GM18519 (cell line): ENCODE data around the gene IGDCC3.
"Not testable (repeated sequence)": the region's sequence is repeated elsewhere in the genome, so short reads cannot be mapped to it uniquely, and the experiment has no call there.

Experiments used
- ATAC-seq: cut with Tn5 transposase; IDR thresholded peaks from one replicate; pipeline ENCODE4 v1.9.1; 2021; ENCODE audit warnings: mild to moderate bottlenecking, moderate library complexity; ENCODE audit not compliant: unreplicated experiment, low FRiP score

The IGDCC3 gene

GRCh38 chr15:65372787-65373067 lies 5.1 kb downstream of the IGDCC3 start:
- ATAC-seq = no peak

GRCh38 chr15:65371976-65372786 lies 5.6 kb downstream of the IGDCC3 start:
- ATAC-seq = no peak

GRCh38 chr15:65370885-65371284 lies 6.9 kb downstream of the IGDCC3 start:
- ATAC-seq = no peak

- ATAC-seq = no peak
Observed at GRCh38 chr15:65369651-65370050, 8.2 kb downstream of the IGDCC3 start.

GRCh38 chr15:65369212-65369547 lies 8.6 kb downstream of the IGDCC3 start:
- ATAC-seq = no peak

- no peak for ATAC-seq
Observed at GRCh38 chr15:65368302-65369211, 9.2 kb downstream of the IGDCC3 start.

GRCh38 chr15:65366122-65366892 lies 11.5 kb downstream of the IGDCC3 start:
- ATAC-seq = no peak

- no peak for ATAC-seq
Observed at GRCh38 chr15:65365229-65365628, 12.6 kb downstream of the IGDCC3 start.

GRCh38 chr15:65363766-65364165 lies 14.0 kb downstream of the IGDCC3 start:
- no peak for ATAC-seq

GRCh38 chr15:65363306-65363705 lies 14.5 kb downstream of the IGDCC3 start:
- no peak for ATAC-seq

- ATAC-seq = no peak
Observed at GRCh38 chr15:65362491-65362890, 15.3 kb downstream of the IGDCC3 start.

GRCh38 chr15:65361708-65362459 lies 15.9 kb downstream of the IGDCC3 start:
- ATAC-seq = no peak

- ATAC-seq = no peak
Observed at GRCh38 chr15:65360506-65360905, 17.3 kb downstream of the IGDCC3 start.

GRCh38 chr15:65355988-65356353 lies 21.8 kb downstream of the IGDCC3 start:
- no peak for ATAC-seq

GRCh38 chr15:65355173-65355987 lies 22.4 kb downstream of the IGDCC3 start:
- ATAC-seq = no peak

GRCh38 chr15:65354835-65355172 lies 23.0 kb downstream of the IGDCC3 start:
- ATAC-seq = no peak

GRCh38 chr15:65351972-65352371 lies 25.8 kb downstream of the IGDCC3 start:
- ATAC-seq = not testable (repeated sequence)

GRCh38 chr15:65349338-65349737 lies 28.5 kb downstream of the IGDCC3 start:
- no peak for ATAC-seq

GRCh38 chr15:65347756-65348155 lies 30.0 kb downstream of the IGDCC3 start:
- ATAC-seq = not testable (repeated sequence)
